B cell (primary cell): ENCODE measurements around the gene XRCC4. TPM values are rescaled to one million over a fixed set of nuclear protein-coding genes. Genes with fewer than 3 reads are reported as not detected.

Source experiments
- ATAC-seq: fragments of 200-7000 bp; cut with Tn5 transposase; one replicate; pipeline ENCODE4 v1.10.0; 2021; ENCODE audit warnings: low read depth, mild to moderate bottlenecking, moderate number of reproducible peaks, moderate library complexity
- CTCF ChIA-PET: fragments of 350-600 bp; sonication (Branson Sonifier 250); formaldehyde crosslinking; loops from one replicate; lab custom pipeline; 2021; ENCODE audit warnings: antibody characterized with exemption, inconsistent platforms; lab: Charles Lee
- POLR2A ChIA-PET: fragments of 350-600 bp; sonication (Branson Sonifier 250); formaldehyde crosslinking; loops from one replicate; lab custom pipeline; 2021; ENCODE audit warnings: antibody characterized with exemption; lab: Charles Lee
- DNase-seq: peaks from one replicate; pipeline ENCODE4 v3.0.0; 2013
- H2AFZ ChIP-seq: 2 replicates; pipeline ENCODE4 v1.6.1; 2012; ENCODE audit warnings: mild to moderate bottlenecking, low read depth, low read length; ENCODE audit not compliant: insufficient read depth, poor library complexity, severe bottlenecking
- H3K27ac ChIP-seq, 2 donors: 1 replicate in 1 of 2; 2 replicates in 1 of 2; pipeline ENCODE4 v1.5.1; 2012 to 2013; ENCODE audit warnings: low read length in 2 of 2, mild to moderate bottlenecking in 2 of 2, moderate library complexity in 1 of 2
- H3K27me3 ChIP-seq, 4 experiments: fragments of 200-600 bp in 1 of 4; sonication (generic) in 1 of 4; replicated peaks in 1 of 4; 1 replicate in 2 of 4; 2 replicates in 2 of 4; pipeline versions ENCODE4 v1.6.1 to v1.7.0; 2013 to 2016; ENCODE audit warnings: low read length in 3 of 4, mild to moderate bottlenecking in 2 of 4, mixed read lengths in 1 of 4, moderate library complexity in 1 of 4; ENCODE audit not compliant: insufficient read depth in 4 of 4, control insufficient read depth in 3 of 4; ENCODE audit errors: control extremely low read depth in 1 of 4
- H3K36me3 ChIP-seq, 2 experiments: replicated peaks in 1 of 2; 1 replicate in 1 of 2; 2 replicates in 1 of 2; pipeline versions ENCODE4 v1.6.1 to v1.7.1; 2013; ENCODE audit warnings: low read length in 1 of 2; ENCODE audit not compliant: insufficient read depth in 2 of 2, control insufficient read depth in 1 of 2; ENCODE audit errors: control extremely low read depth in 1 of 2, extremely low read depth in 1 of 2
- H3K4me1 ChIP-seq, 2 donors: fragments of 200-600 bp in 1 of 2; sonication (generic) in 1 of 2; 1 replicate in 1 of 2; 2 replicates in 1 of 2; pipeline versions ENCODE4 v1.5.1 to v1.6.1; 2013 to 2017; ENCODE audit warnings: low read length in 2 of 2; ENCODE audit not compliant: control insufficient read depth in 2 of 2, insufficient read depth in 2 of 2
- H3K4me2 ChIP-seq: replicated peaks from 2 replicates; pipeline ENCODE3; 2012; ENCODE audit warnings: mild to moderate bottlenecking, low read depth, low read length; ENCODE audit not compliant: poor library complexity, severe bottlenecking
- H3K4me3 ChIP-seq, 5 experiments: fragments of 200-600 bp in 1 of 5; sonication (generic) in 1 of 5; 1 replicate in 3 of 5; 2 replicates in 2 of 5; pipeline versions ENCODE4 v1.5.1 to v1.7.0; 2011 to 2016; ENCODE audit warnings: low read length in 4 of 5, mild to moderate bottlenecking in 4 of 5, low read depth in 2 of 5, control low read depth in 1 of 5, moderate library complexity in 1 of 5; ENCODE audit not compliant: insufficient read depth in 1 of 5; ENCODE audit errors: control extremely low read depth in 1 of 5, extremely low read depth in 1 of 5
- H3K79me2 ChIP-seq: fragments of 200-600 bp; sonication (generic); one replicate; pipeline ENCODE4 v1.6.0; 2016; ENCODE audit warnings: low read length; ENCODE audit not compliant: control insufficient read depth, insufficient read depth
- H3K9ac ChIP-seq: fragments of 200-600 bp; sonication (generic); 2 replicates; pipeline ENCODE4 v1.6.1; 2017; ENCODE audit warnings: mild to moderate bottlenecking, low read length, moderate library complexity
- H3K9me3 ChIP-seq, 3 donors: one replicate each; pipeline versions ENCODE4 v1.6.1 to v1.7.1; 2013; ENCODE audit warnings: low read length in 2 of 3; ENCODE audit not compliant: control insufficient read depth in 2 of 3, insufficient read depth in 1 of 3; ENCODE audit errors: control extremely low read depth in 1 of 3
- H4K20me1 ChIP-seq: 2 replicates; pipeline ENCODE4 v1.6.0; 2012; ENCODE audit warnings: mild to moderate bottlenecking, low read length; ENCODE audit not compliant: insufficient read depth, control insufficient read depth, poor library complexity, severe bottlenecking
- H3K27ac Mint-ChIP-seq: one replicate; pipeline ENCODE4 v1.8.0; 2021; ENCODE audit warnings: mixed read lengths
- H3K27me3 Mint-ChIP-seq: one replicate; pipeline ENCODE4 v1.8.0; 2021; ENCODE audit warnings: mixed read lengths
- H3K4me1 Mint-ChIP-seq: one replicate; pipeline ENCODE4 v1.8.0; 2021; ENCODE audit warnings: mixed read lengths
- H3K4me3 Mint-ChIP-seq: one replicate; pipeline ENCODE4 v1.8.0; 2021; ENCODE audit warnings: mixed read lengths
- H3K9me3 Mint-ChIP-seq: one replicate; pipeline ENCODE4 v1.8.0; 2022; ENCODE audit warnings: mixed read lengths; ENCODE audit not compliant: insufficient read depth
- EZH2 ChIP-seq: IDR thresholded peaks from 2 replicates; pipeline ENCODE4 v1.6.1; 2012; ENCODE audit warnings: borderline replicate concordance, low read depth, mild to moderate bottlenecking, moderate library complexity, low read length; ENCODE audit not compliant: insufficient read depth, poor library complexity, severe bottlenecking
- WGBS: methylation state at CpG from one replicate; pipeline ENCODE4 v1.1.5; 2013; ENCODE audit warnings: missing lambda C conversion rate; ENCODE audit not compliant: insufficient coverage; 5-methylcytosine and 5-hydroxymethylcytosine counted together
- intact Hi-C: fragments of 100-400 bp; cut with micrococcal nuclease; formaldehyde crosslinking; loops from one replicate; pipeline ENCODE4 v1.10.0; 2022
- polyA plus RNA-seq: library from polyadenylated mRNA; depleted of rRNA; stranded (reverse); fragments of >200 nt; gene quantifications from 2 replicates; pipeline ENCODE4 v1.2.3, GENCODE V29; 2012
- total RNA-seq, 2 donors: library from RNA; stranded (reverse); fragments of 120-200 nt in 1 of 2; gene quantifications; 1 replicate in 1 of 2; 2 replicates in 1 of 2; pipeline versions ENCODE4 v1.2.3 to v1.2.4, GENCODE V29; 2013 to 2022
- TF ChIP-seq, protein P1 (sequence below): fragments of 200-600 bp; IDR thresholded peaks from one replicate; pipeline ENCODE4 v1.8.0; 2022; ENCODE audit warnings: antibody characterized with exemption, mild to moderate bottlenecking

The XRCC4 gene
- total and polyA plus RNA-seq, 2 donors (not counting 1 experiment from before 2014, with no cell fraction given) = 1.3 to 7.7 TPM

DNA sequence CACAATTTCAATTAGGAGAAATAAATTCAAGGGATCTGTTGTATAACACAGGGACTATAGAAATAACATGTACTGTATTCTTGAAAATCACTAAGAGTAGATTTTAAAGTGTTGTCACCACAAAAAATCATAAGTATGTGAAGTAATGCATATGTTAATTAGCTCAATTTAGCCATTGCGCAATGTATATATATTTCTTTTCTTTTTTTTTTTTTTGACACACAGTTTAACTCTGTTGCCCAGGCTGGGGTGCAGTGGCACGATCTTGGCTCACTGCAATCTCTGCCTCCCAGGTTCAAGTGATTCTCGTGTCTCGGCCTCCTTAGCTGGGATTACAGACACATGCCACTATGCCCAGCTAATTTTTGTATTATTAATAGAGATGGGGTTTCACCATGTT lies 70.2 kb downstream of the XRCC4 start:
- Histone ChIP-seq H3K27ac (no peak overlapping the region), H3K9me3 (no peaks in the 10 kb centered on the region), H3K4me3 (no peak overlapping the region), H3K36me3 (no peaks in the 10 kb centered on the region), H3K79me2 (no peaks in the 10 kb centered on the region), H3K4me2 (no peak overlapping the region), H3K9ac (no peak overlapping the region), H2AFZ (no peak overlapping the region), H3K27me3 (no peaks in the 10 kb centered on the region), H3K4me1 (no peaks in the 10 kb centered on the region), H4K20me1 (no peaks in the 10 kb centered on the region)
- Mint-ChIP-seq H3K27me3 (no peaks in the 10 kb centered on the region), H3K4me1 (no peaks in the 10 kb centered on the region), H3K9me3 (no peaks in the 10 kb centered on the region), H3K27ac (no peak overlapping the region), H3K4me3 (no peak overlapping the region)
- ChIA-PET POLR2A (no interaction called here), CTCF (no interaction called here)
- WGBS = no CpG with 5 or more reads among the region's 4 CpGs
- DNase-seq (no peak), ATAC-seq (no peak)
- intact Hi-C loops = no loop called here
- TF ChIP-seq, protein P1, sequence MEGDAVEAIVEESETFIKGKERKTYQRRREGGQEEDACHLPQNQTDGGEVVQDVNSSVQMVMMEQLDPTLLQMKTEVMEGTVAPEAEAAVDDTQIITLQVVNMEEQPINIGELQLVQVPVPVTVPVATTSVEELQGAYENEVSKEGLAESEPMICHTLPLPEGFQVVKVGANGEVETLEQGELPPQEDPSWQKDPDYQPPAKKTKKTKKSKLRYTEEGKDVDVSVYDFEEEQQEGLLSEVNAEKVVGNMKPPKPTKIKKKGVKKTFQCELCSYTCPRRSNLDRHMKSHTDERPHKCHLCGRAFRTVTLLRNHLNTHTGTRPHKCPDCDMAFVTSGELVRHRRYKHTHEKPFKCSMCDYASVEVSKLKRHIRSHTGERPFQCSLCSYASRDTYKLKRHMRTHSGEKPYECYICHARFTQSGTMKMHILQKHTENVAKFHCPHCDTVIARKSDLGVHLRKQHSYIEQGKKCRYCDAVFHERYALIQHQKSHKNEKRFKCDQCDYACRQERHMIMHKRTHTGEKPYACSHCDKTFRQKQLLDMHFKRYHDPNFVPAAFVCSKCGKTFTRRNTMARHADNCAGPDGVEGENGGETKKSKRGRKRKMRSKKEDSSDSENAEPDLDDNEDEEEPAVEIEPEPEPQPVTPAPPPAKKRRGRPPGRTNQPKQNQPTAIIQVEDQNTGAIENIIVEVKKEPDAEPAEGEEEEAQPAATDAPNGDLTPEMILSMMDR = no peak
- TF ChIP-seq EZH2 = no peak

DNA sequence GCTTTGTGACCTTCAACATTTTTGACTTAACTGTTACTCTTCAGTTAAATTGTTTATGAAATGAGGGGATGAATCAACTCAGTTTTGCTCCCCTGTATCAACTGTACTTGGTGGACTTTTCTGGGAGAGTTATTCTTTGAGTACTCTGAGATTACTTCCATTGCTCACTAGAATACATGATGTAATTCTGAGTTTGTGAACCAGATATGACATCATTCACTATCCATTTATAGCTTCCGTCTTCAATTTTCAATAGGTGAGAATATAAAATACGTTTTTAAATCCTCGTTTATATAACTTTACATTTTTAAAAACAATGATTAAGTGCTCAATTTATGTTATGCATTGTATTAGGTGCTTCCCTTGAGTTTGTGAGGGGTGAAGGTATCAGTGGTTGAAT lies 71.0 kb downstream of the XRCC4 start:
- no CpG with 5 or more reads among the region's 3 CpGs for WGBS
- Mint-ChIP-seq H3K4me3 (no peak overlapping the region), H3K4me1 (no peaks in the 10 kb centered on the region), H3K27me3 (no peaks in the 10 kb centered on the region), H3K27ac (no peak overlapping the region), H3K9me3 (no peaks in the 10 kb centered on the region)
- no peak overlapping the region for H3K4me2 ChIP-seq
- no peaks in the 10 kb centered on the region for H3K79me2 ChIP-seq
- no peak for ATAC-seq
- no peaks in the 10 kb centered on the region for H3K4me1 ChIP-seq
- no peak overlapping the region for H3K9ac ChIP-seq
- no peak for TF ChIP-seq EZH2
- TF ChIP-seq, protein P1 = no peak
- intact Hi-C loops = no loop called here
- no peaks in the 10 kb centered on the region for H3K36me3 ChIP-seq
- H2AFZ ChIP-seq = no peak overlapping the region
- POLR2A ChIA-PET = no interaction called here
- no peaks in the 10 kb centered on the region for H4K20me1 ChIP-seq
- DNase-seq = no peak
- no peak overlapping the region for H3K27ac ChIP-seq
- CTCF ChIA-PET = no interaction called here
- H3K27me3 ChIP-seq = no peaks in the 10 kb centered on the region
- no peak overlapping the region for H3K4me3 ChIP-seq
- H3K9me3 ChIP-seq = no peaks in the 10 kb centered on the region
